ENCODE measurements around the gene TEX2. TPM values are rescaled to one million over a fixed set of nuclear protein-coding genes. Genes with fewer than 3 reads are reported as not detected.
"Not testable (repeated sequence)": the region's sequence is repeated elsewhere in the genome, so short reads cannot be mapped to it uniquely, and the experiment has no call there.

TEX2 gene
- total RNA-seq, 1 experiment from 2014 or later: 16.7 TPM

- DNase-seq (ENCODE audit: low read depth): no peak
Observed at GRCh38 chr17:64264891-64265290, 1.8 kb upstream of the TEX2 start.

DNA sequence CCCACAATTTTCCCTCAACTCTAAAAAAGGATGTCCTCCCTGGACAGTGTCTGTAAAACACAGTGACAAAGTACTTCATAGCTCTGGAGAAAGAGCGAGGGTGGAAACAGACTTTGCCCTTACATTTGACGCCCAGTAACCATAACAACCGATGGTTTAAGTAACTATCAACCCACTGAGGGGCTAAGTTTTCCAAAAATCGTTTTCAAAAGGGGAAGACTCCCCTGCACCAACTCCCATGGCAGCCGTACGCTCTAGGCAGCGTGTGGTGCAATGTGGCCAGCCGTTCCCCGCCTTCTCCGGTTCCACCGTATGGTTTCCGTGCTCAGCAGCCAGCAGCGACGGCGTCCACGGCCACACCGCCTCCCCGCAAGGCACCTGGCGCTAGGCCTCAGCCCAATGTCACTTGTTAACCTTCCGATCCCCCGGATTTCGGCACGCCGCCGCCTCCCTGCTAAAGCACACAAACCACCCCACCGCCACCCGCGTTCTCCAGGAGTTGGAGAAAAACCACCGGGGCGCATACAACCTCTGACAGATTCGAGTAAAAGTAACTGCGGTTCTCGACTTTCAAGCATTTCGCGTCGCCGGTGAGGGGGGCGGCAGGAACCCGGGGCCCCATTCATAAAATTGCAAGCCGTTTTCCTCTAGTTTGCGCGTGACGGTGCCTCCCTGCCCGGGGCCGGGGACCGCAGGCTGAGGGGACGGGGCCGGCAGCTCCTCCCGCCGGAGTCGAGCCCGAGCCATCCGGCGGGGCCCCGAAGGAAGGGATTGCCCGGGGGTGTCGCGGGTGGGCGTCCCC, 661 bp downstream of the TEX2 start:
- no peak for DNase-seq (ENCODE audit: low read depth)

GRCh38 chr17:64261417-64262145, 1.5 kb downstream of the TEX2 start:
- DNase-seq (ENCODE audit: low read depth): no peak

- DNase-seq (ENCODE audit: low read depth): no peak
Observed at GRCh38 chr17:64260886-64261285, 2.2 kb downstream of the TEX2 start.

DNA sequence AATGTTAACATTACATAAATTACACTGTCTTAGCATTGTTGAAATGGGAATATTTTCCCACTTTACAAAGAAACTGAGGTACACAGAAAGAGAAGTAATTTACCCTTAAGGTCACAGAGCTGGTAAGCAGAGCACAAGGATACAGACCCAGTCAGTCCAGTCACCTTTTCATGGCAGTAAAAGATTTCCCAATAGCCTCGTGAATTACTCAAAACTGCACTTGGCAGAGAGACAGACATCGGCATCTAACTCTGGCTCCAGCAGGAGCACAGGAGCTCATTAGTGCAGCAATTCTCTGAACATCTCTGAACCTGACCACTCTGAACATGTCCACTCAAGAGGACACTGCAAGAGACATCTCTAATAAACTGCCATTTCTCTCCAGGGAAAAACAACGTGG, 3.1 kb downstream of the TEX2 start:
- peak; percentile 51 for DNase-seq (ENCODE audit: low read depth)

GRCh38 chr17:64259426-64259825, 3.6 kb downstream of the TEX2 start:
- DNase-seq (ENCODE audit: low read depth): no peak

DNA sequence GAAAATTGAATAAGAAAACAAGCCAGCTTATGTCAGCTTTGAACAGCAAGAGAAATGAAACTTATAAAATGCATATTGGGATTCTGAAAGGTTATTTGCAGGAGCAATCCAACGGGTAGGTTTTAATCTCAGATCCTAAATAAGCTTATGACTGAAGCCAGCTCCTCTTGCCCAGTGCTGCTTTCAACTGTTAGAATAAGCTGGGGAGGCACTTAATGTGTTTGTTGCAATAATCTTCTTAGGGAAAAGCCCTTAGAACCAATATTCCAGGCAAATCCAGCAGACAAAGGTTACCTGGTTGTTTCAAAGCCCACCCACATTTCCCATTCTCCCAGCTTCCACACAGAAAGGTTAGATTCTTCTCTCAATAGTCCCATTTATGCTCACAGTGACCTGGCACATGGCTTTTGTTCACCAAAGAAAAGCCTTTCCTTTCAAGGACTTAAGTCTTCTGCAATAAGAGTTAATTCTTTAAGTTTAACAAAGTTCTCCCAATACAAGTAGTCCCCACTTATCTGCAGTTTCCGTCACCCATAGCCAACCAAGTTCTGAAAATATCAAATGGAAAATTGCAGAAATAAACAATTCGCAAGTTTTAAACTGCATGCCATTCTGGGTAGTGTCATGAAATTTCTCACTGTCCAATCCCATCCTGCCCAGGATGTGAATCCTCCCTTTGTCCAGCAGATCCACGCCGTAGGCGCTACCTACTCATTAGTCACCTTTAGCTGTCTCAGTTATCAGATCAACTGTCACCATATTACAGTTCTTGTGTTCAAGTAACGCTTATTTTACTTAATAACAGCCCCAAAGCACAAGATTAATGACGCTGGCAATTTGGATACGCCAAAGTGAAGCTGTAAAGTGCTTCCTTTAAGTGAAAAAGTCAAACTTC, 5.9 kb downstream of the TEX2 start:
- DNase-seq (ENCODE audit: low read depth): peak; percentile 40

DNA sequence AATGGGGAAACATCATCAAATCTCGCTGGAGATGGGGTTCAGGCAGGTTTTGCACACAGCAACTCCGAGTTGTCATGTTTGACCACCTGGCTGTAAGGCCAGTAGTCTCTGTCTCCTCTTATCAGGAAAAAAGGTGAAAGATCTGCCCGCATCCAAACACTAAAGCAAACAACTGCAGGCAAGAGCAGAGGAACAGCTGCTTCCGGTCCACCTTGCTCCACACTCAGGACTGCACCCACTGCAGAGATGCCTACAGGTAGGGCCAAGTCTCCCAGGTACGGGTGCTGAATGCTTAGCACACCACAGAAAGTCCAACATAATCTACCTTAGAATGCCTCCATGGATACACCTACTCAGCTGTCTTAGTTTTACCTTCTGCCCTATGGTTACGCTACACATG, 7.3 kb downstream of the TEX2 start:
- DNase-seq (ENCODE audit: low read depth): no peak

DNA sequence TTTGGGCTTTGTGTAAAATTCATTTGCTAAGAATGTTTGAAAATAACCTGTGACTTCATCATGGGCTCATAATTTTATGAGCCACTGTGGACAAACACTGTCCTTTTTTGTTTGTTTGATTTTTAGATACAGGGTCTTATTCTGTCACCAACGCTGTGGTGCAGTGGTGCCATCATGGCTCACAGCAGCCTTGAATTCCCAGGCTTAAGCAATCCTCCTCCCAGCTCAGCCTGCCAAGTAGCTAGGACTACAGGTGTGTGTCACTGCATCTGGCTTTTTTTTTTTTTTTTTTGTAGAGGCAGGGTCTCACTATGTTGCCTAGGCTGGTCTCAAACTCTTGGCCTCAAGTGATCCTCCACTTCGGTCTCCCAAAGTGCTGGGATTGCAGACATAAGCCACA, 8.3 kb downstream of the TEX2 start:
- DNase-seq (ENCODE audit: low read depth): no peak

- DNase-seq (ENCODE audit: low read depth): no peak
Observed at GRCh38 chr17:64253470-64253869, 9.6 kb downstream of the TEX2 start.

DNA sequence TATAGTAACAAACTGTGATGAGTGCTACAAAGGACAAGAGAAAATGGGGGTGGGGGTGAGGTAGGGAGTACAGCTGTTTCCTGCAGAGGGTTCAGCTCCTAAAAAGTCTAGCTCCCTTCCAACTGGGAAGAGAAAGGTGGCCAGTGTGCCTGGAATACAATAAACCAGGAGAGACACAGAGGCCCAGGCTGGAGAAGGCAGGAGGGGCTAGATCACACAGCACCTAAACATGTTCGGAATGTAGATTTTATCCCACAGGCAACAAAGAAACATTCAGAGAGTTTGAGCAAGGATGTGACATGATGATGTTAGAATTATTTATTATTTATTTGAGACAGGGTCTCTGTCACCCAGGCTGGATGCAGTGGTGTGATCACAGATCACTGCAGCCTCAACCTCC, 10.2 kb downstream of the TEX2 start:
- DNase-seq (ENCODE audit: low read depth): no peak

- DNase-seq (ENCODE audit: low read depth): no peak
Observed at GRCh38 chr17:64250233-64250835, 12.7 kb downstream of the TEX2 start.

- no peak for DNase-seq (ENCODE audit: low read depth)
Observed at GRCh38 chr17:64247836-64248235, 15.2 kb downstream of the TEX2 start.

DNA sequence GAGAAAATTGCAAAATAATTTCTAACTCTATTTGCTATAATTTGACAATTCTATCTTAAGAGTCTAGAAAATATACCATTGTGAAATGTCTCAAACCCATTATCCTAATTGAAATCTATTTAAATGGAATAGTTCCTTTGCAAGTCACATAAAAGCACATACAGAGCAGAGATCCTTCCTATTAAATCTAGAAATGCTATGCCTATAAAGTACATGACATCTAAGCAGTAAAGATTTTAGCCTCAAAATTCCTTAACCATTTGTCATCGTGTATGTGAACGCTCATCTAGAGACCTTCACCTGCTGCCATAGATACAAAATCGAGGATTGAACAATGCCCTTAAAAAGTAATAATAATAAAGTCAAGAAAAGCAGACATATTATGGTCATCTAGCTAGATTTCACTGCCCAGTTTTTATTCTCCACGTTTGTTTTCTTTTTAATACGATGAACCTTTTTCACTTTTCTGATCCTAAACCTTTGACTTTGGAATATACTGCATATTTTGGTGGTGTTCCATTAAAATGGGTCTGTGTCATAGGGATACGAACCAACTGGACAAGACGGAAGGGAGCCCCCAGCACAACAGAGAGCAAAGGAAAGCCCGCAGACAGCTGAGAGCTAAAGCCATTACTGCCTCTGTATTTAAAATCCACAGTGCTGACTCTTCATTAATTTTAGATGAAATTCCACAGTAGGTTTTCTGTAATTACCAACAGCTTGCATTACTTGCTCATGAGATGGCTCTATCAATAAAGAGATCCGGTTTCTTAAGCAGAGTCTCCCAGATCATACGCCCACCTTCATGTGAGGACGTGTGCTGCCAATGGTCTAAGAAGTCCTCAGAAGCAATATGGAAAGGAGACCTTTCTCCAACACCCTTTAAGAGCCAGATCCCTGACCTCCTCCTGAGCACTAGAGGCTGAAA, 17.6 kb downstream of the TEX2 start:
- peak; percentile 55 for DNase-seq (ENCODE audit: low read depth)

- peak; percentile 4 for DNase-seq (ENCODE audit: low read depth)
Observed at GRCh38 chr17:64244165-64244564, 18.9 kb downstream of the TEX2 start.

GRCh38 chr17:64243340-64243739, 19.7 kb downstream of the TEX2 start:
- no peak for DNase-seq (ENCODE audit: low read depth)

GRCh38 chr17:64242633-64243032, 20.4 kb downstream of the TEX2 start:
- no peak for DNase-seq (ENCODE audit: low read depth)

DNA sequence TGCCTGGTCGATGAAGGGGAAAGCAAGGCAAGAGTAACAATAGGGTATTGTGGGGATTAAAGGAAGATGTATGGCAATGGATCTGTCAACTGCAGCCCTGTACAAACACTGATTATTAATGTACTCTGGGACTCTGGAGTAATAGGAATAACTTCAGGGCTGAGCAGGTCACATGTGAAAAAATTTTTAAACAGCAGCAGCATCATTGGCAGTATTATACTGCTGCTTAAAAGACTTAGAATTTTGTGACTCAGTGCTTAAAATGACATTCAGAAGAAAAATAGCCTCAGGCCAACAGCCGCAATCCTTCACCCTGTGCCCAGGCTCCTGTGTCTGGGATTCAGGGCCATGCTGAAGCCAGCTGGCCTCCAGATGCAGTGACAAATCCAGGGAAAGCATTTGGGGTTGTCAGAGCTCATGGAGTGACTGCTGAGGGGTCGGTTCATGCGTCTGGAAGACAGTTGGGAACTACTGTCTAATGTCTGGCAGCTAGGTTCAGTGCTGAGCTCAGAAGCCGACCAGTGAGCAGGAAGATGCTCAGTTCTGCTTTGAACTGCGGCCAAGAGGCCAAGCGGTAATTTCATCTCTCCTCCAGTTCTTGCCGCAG, 22.2 kb downstream of the TEX2 start:
- peak; percentile 99 for DNase-seq (ENCODE audit: low read depth)

GRCh38 chr17:64240261-64240740, 22.8 kb downstream of the TEX2 start:
- DNase-seq (ENCODE audit: low read depth): peak; percentile 62

DNA sequence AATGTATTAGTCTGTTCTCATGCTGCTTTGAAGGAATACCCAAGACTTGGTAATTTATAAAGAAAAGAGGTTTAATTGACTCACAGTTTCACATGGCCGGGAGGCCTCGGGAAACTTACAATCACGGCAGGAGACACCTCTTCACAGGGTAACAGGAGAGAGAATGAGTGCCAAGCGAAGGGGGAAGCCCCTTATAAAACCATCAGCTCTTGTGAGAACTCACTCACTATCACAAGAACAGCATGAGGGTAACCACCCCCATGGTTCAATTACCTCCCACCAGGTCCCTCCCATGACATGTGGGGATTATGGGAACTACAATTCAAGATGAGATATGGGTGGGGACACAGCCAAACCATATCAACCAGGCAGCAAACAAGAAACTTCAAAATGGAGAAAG, 24.6 kb downstream of the TEX2 start:
- not testable (repeated sequence) for DNase-seq (ENCODE audit: low read depth)

Measured in RPMI7951 (cell line).